Stimulated activated CD8-positive, alpha-beta memory T cell treated with anti-CD3 and anti-CD28 coated beads, Interleukin-4, amount 100 ng/mL, for 1 hour (primary cell): ENCODE results near the gene LMNTD1.
"Not testable (repeated sequence)": the region's sequence is repeated elsewhere in the genome, so short reads cannot be mapped to it uniquely, and the experiment has no call there.

Source experiments
- DNase-seq, 2 donors: peaks; one replicate each; pipeline ENCODE4 v3.0.0-alpha.2; 2020; ENCODE audit warnings: low read depth in 2 of 2, low spot score in 1 of 2

LMNTD1 gene

DNA sequence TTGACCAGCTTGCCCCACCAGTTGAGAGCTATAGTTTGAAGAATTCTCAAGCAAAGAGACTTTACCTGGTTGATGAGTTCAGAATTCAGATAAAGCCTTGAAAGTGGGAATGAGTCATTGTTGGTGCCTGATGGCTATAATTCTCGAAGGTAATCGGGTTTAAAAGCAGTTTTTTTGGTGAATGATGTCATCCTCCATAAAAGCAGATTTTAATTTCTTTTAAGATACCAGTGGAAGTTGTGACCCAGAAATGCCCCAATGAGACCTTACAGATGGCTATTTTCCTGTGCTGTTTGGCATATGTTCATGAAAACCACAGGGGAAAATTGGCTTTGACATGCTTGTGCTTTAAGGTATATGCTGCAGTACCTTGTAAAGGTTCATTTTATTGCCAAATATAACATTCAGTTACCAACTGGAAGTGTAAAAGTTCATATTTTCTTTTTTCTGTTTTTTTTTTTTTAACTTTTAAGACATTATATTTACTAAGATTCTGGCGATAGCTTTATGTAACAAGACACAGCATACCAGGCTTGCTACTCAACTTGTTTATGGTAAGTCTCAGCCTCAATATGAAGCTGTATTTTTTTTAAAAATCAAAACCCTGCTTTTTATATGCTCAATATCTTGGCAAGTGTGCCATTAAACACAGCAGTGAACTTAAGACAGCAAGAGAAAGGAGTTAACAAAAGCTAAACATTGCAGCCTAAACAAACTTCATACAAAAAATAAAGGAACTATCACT, 119.3 kb downstream of the LMNTD1 start:
- DNase-seq = no peak

DNA sequence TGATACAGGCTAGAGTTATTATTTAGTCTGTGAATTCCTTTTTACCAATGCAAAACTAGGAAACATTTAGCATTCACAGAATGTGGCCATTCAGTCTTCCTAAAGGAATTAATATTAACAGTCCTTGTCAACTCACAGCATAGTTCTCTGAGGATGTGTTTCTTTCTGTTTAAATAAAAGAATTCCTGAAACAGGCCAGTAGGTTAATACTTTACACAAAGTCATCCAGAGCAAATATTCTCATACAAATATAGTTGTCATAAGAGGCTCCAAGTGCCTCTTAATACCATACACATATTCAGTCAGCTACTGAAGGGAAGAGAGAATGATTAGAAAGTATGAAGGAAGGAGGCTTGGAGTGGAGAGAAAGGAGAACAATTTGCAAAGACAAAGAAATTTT, 120.1 kb downstream of the LMNTD1 start:
- DNase-seq = no peak

DNA sequence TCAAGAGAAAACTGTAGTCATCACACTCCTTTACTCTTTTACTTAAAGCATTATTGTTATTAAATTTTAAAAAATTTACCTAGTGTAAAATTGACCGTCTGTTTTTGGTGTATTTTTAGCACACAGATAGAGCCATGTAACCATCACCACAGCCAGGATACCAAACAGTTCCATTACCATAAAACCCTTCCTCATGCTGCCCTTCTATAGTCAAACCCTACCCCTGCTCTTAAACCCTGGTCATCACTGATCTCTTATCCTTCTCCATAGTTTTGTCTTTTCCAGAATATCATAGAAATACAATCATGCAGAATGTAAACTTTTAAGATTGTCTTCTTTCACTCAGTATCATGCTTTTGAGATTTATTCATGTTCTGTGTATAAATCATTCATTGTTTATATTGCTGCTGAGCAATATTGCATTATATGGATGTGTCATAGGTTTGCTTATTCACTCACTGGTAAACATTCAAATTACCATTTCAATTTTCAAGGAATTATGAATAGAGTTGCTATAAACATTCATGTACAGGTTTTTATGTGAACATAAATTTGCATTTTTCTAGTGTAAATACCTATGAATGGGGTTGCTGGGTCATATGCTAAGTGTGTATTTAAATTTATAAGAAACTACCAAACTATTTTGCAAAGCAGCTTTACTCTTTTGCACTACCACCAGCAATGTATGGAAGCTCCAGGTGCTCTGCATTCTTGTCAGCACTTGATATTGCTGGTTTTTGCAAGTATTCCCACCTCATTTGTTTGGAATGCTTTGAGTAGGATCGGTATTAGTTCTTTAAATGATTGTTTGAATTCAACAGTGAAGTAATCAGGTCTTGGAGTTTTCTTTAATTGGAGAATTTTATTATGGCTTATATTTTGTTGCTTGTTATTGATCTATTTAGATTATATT, 125.5 kb downstream of the LMNTD1 start:
- no peak for DNase-seq

DNA sequence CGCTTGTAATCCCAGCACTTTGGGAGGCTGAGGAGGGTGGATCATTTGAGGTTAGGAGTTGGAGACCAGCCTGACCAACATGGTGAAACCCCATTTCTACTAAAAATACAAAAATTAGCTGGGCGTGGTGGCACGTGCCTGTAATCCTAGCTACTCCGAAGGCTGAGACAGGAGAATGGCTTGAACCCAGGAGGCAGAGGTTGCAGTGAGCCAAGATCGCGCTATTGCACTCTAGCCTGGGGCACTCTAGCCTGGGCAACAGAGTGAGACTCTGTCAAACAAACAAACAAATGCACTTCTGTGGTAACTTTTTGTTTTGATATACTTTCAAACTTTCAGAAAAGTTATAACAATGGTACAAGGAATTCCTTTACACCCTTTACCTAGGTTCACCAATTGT, 126.3 kb downstream of the LMNTD1 start:
- DNase-seq = not testable (repeated sequence)
